GM18909 (cell line): Measurements from ENCODE around the gene PPIP5K1.
A peak's percentile ranks its signal among the peaks of the same experiment; 100 is the strongest.

Source experiments
- ATAC-seq: cut with Tn5 transposase; IDR thresholded peaks from one replicate; pipeline ENCODE4 v1.9.1; 2021; ENCODE audit warnings: mild to moderate bottlenecking; ENCODE audit not compliant: unreplicated experiment, poor library complexity

PPIP5K1 gene

DNA sequence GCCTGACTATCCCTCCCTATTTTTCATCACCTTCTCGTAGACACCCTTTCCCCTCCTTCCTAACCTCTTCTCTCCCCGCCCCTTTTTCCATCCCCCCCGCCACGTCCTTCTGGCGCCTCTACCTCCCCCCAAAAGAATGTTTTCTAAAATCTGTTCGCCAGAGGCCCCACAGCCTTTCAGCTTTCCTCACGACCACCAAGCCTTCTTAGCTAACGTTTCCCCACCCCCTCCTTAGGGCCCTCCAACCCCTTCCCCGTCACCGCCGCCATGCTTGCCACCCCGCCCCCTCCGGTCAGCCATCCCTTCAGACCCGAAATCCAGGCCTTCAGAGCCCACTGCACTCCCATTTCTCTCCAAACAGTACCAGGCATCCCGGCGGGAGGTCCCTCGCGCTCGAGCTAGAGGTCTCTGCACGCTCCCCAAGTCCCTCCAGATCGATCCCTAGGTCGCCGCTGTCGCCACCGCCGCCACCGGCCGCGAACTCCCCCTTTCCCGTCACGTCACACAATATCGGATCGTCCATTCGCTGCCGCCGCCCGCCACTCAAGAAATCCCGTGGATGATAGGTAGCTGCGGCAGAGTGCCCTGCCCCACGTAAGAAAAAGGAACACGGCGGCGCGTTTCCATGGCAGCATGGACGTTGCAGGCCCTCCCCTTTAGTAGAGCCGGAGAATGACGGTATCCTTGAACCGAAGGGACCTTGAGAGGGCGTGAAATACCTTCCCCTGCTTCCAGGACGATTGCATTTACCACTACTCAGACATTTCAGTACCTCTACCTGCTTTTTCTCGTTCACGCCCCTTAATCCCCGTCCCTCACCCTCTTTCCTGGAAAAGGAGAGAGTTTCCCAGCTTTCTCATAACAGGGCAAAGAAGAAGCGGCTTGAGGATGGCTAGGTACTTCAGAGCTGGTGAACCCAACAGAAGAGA is 97.1 kb downstream of the PPIP5K1 start, which contains the start of gene TP53BP1:
Gene TP53BP1, minus strand, starts transcription at position 484 of the 929 bp plus-strand sequence. Its CDS starts 113 bp downstream, at position 371.
- peak; percentile 98 for ATAC-seq

DNA sequence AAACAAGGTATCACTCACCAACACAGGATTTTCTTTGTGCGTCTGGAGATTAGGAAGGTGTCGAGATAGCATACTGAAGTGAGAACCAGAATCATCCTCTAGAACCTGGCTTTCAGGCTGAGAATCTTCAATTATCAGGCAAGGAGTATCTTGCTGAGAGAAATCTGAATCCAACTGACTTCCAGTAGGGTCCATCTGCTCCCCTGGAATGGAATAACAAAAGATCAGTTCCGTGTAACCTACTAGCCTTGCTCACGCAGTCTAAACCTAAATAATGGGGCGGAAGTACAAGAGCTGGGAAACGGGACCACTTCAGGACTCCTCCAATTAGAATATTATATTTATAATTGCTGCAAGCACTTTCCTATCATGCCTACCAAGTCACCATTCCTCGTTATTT is 97.7 kb downstream of the PPIP5K1 start:
- no peak for ATAC-seq

DNA sequence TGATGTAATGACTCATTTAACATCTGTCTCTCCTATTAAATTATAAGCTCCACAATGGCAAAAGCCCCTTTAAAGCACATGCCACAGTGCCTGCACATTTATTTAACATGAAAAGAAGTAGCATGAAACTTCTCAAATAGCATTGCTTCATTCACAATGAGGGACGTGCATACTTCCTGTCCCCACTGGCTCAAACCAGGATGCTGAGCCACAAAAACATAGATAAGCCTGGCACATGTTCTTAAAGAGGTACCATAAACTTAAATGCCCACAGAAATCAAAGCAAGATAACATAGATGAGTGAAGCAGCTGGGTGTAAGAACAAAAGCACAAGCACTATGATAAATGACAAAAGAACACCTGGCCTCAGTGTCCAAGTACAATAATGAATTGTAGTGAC is 100.8 kb downstream of the PPIP5K1 start:
- no peak for ATAC-seq

DNA sequence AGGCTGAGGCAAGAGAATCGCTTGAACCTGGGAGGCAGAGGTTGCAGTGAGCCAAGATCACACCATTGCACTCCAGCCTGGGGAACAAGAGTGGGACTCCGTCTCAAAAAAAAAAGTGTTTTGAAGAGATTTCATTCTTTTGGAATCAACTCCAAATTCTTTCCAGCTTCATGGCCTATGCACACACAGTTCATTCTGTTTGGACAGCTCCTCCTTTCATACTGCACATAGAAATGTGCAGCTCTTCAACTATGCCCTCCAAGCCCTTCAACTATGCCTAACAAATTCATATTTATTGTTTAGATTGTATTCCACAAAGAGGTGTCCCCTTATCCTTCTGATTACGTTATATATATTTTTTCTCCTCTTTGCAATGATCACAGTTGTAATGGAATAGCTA is 101.2 kb downstream of the PPIP5K1 start:
- no peak for ATAC-seq

DNA sequence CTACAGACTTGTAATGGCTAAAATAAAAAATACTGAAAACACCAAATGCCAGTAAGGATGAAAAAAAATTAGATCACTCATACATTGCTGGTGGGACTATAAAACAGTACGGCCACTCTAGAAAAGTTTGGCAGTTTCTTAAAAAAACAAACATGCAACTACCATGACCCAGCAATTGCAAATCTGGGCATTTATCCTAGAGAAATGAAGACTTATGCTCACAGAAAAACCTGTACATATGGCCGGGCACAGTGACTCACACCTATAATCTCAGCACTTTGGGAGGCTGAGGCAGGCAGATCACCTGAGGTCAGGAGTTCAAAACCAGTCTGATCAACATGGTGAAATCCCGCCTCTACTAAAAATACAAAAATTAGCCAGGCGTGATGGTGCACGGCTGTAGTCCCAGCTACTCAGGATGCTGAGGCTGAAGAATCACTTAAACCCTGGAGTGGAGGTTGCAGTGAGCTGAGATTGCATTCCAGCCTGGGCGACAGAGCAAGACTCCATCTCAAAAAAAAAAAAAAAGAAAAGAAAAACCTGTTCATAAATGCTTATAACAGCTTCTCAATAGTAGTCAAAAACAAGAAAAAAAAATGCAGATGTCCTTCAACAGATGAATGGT is 102.6 kb downstream of the PPIP5K1 start:
- ATAC-seq, result no peak

DNA sequence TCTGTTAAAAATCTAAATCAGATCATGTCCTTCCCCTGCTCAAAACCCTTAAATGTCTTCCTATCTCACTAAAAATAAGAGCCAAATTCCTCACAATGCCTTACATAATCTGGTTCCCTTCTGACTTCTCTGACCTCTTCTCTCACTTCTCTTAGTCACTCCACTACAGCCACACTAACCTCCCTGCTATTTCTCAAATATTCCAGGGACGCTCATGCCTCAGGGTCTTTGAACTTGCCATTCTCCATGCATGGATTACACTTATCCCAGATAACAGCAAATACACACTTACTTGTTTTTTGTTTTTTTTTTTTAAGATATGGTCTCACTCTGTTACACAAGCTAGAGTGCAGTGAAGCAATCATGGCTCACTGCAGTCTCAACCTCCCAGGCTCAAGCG is 105.6 kb downstream of the PPIP5K1 start:
- no peak for ATAC-seq
